Thyroid gland (tissue), 4 donors: ENCODE data around the gene KRTAP5-4. TPM values are rescaled to one million over a fixed set of nuclear protein-coding genes. Genes with fewer than 3 reads are reported as not detected.

ENCODE experiments used
- DNase-seq, 2 donors: peaks; one replicate each; pipeline ENCODE4 v3.0.0-alpha.2; 2019
- H3K27ac ChIP-seq, 3 donors: fragments of 200-600 bp; sonication (generic); 1 replicate in 2 of 3; 2 replicates in 1 of 3; pipeline ENCODE4 v1.5.1; 2016 to 2019; ENCODE audit warnings: mild to moderate bottlenecking in 1 of 3, moderate library complexity in 1 of 3
- H3K27me3 ChIP-seq: fragments of 200-600 bp; sonication (generic); one replicate; pipeline ENCODE4 v1.5.1; 2019
- H3K36me3 ChIP-seq, 2 donors: fragments of 200-600 bp; sonication (generic); one replicate each; pipeline ENCODE4 v1.5.1; 2016 to 2019
- H3K4me1 ChIP-seq, 2 donors: fragments of 200-600 bp; sonication (generic); one replicate each; pipeline ENCODE4 v1.5.1; 2017 to 2019
- H3K4me3 ChIP-seq, 3 donors: fragments of 200-600 bp; sonication (generic); replicated peaks in 1 of 3; 1 replicate in 2 of 3; 2 replicates in 1 of 3; pipeline ENCODE4 v1.5.1; 2016; ENCODE audit warnings: mild to moderate bottlenecking in 1 of 3
- H3K9me3 ChIP-seq: fragments of 200-600 bp; sonication (generic); one replicate; pipeline ENCODE4 v1.5.1; 2017
- POLR2A ChIP-seq, 2 donors: fragments of 450-650 bp; IDR thresholded peaks; one replicate each; pipeline ENCODE4 v1.6.1; 2017; ENCODE audit warnings: antibody characterized with exemption in 2 of 2, mild to moderate bottlenecking in 2 of 2, moderate library complexity in 1 of 2
- WGBS, 2 donors: methylation state at CpG; one replicate each; pipeline ENCODE4 v1.1.5; 2017; 5-methylcytosine and 5-hydroxymethylcytosine counted together
- intact Hi-C: fragments of 100-400 bp; cut with DNase I; formaldehyde crosslinking; loops from one replicate; pipeline ENCODE4 v1.15.1; 2023
- total RNA-seq, 4 donors: library from RNA; depleted of rRNA; stranded (reverse); fragments of >200 nt; gene quantifications; one replicate each; pipeline ENCODE4 v1.2.3, GENCODE V29; 2016
- TF ChIP-seq, protein P1 (sequence below), 6 experiments: fragments of 200-600 bp in 3 of 6; fragments of 450-650 bp in 3 of 6; sonication (generic) in 3 of 6; IDR thresholded peaks; one replicate each; pipeline ENCODE4 v1.5.1; 2016 to 2019; ENCODE audit warnings: antibody characterized with exemption in 6 of 6, mild to moderate bottlenecking in 2 of 6, inconsistent platforms in 1 of 6, moderate library complexity in 1 of 6

KRTAP5-4 gene
- total RNA-seq, 4 donors from 2014 or later, result not detected

DNA sequence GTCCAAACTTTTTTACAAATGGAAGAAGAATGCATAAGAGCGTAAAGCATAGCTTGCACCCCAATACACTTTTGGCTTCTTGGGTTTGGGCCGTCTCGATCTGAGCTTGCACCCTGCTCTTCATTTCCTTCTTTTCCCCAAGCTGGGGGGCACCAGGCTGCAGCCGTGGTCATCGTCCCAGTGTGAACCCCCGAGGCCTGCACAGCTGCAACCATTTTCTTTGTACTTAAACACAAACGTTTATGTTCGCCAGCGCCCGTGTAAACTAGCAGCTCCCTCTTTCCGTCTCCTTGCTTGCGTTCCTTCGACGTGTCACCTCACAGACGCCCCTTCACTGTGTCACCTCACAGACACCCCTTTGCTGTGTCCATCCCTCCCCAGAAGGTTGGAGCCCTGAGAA, 17.7 kb upstream of the KRTAP5-4 start:
- no peaks in the 10 kb centered on the region for H3K27me3 ChIP-seq
- 67 to 71% methylated on average over 15 of the region's 15 CpGs for WGBS, 2 donors
- no peaks in the 10 kb centered on the region for H3K4me1 ChIP-seq
- intact Hi-C loops, result no loop called here
- no peaks in the 10 kb centered on the region for H3K9me3 ChIP-seq
- no peak overlapping the region for H3K27ac ChIP-seq
- TF ChIP-seq POLR2A (IDR thresholded peaks at IDR 0.05), result no peak
- TF ChIP-seq, protein P1, sequence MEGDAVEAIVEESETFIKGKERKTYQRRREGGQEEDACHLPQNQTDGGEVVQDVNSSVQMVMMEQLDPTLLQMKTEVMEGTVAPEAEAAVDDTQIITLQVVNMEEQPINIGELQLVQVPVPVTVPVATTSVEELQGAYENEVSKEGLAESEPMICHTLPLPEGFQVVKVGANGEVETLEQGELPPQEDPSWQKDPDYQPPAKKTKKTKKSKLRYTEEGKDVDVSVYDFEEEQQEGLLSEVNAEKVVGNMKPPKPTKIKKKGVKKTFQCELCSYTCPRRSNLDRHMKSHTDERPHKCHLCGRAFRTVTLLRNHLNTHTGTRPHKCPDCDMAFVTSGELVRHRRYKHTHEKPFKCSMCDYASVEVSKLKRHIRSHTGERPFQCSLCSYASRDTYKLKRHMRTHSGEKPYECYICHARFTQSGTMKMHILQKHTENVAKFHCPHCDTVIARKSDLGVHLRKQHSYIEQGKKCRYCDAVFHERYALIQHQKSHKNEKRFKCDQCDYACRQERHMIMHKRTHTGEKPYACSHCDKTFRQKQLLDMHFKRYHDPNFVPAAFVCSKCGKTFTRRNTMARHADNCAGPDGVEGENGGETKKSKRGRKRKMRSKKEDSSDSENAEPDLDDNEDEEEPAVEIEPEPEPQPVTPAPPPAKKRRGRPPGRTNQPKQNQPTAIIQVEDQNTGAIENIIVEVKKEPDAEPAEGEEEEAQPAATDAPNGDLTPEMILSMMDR (IDR thresholded peaks at IDR 0.05), result no peak
- DNase-seq, result no peak
- H3K4me3 ChIP-seq, result no peak overlapping the region
- H3K36me3 ChIP-seq, result no peaks in the 10 kb centered on the region

DNA sequence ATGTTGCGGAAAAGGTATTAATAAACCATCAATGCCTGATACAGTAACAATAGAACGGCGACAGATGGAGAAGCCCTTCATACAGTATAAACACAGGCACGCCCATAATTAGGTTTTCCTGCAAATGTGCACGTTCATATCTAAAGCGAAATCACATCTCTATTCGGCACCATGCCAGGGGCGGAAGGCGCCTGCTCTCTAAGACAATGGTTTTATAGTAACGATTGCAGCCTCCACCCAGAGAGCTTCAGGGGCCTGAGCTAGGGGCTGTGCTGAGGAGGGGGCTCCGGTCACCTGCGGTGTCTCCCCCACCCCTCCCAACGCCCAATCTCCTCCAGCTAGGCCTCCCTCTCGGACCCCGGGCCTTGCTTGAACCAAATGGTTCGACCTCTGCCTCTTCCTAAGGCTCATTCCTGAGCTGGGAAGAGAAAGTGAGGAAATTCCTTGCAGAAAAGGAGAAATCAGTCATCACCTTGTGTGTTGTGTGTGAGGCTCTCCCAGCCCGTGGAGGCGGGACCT, 17.2 kb upstream of the KRTAP5-4 start:
- Histone ChIP-seq H3K9me3 (no peaks in the 10 kb centered on the region), H3K27me3 (no peaks in the 10 kb centered on the region), H3K4me3 (no peak overlapping the region), H3K4me1 (no peaks in the 10 kb centered on the region), H3K27ac (no peak overlapping the region), H3K36me3 (no peaks in the 10 kb centered on the region)
- 46 to 49% methylated on average over 17 to 18 of the region's 18 CpGs for WGBS, 2 donors
- TF ChIP-seq, protein P1 (IDR thresholded peaks at IDR 0.05), result no peak
- no peak for TF ChIP-seq POLR2A (IDR thresholded peaks at IDR 0.05)
- intact Hi-C loops, result no loop called here
- DNase-seq, result no peak

- Histone ChIP-seq H3K9me3 (no peaks in the 10 kb centered on the region), H3K27me3 (no peaks in the 10 kb centered on the region), H3K4me1 (no peaks in the 10 kb centered on the region), H3K27ac (no peak overlapping the region), H3K4me3 (no peak overlapping the region), H3K36me3 (no peaks in the 10 kb centered on the region)
- 82 to 90% methylated on average over 8 of the region's 8 CpGs for WGBS, 2 donors
- intact Hi-C loops, result no loop called here
- no peak for TF ChIP-seq POLR2A (IDR thresholded peaks at IDR 0.05)
- TF ChIP-seq, protein P1 (IDR thresholded peaks at IDR 0.05), result no peak
- DNase-seq, result no peak
Observed at GRCh38 chr11:1638344-1638743, 16.4 kb upstream of the KRTAP5-4 start.

GRCh38 chr11:1637628-1638027, 15.7 kb upstream of the KRTAP5-4 start:
- TF ChIP-seq POLR2A (IDR thresholded peaks at IDR 0.05), result no peak
- TF ChIP-seq, protein P1 (IDR thresholded peaks at IDR 0.05), result no peak
- Histone ChIP-seq H3K36me3 (no peaks in the 10 kb centered on the region), H3K4me3 (no peak overlapping the region), H3K9me3 (no peaks in the 10 kb centered on the region), H3K27ac (no peak overlapping the region), H3K27me3 (no peaks in the 10 kb centered on the region), H3K4me1 (no peaks in the 10 kb centered on the region)
- WGBS, 2 donors, result 93 to 94% methylated on average over 2 of the region's 2 CpGs
- intact Hi-C loops, result no loop called here
- DNase-seq, result no peak

DNA sequence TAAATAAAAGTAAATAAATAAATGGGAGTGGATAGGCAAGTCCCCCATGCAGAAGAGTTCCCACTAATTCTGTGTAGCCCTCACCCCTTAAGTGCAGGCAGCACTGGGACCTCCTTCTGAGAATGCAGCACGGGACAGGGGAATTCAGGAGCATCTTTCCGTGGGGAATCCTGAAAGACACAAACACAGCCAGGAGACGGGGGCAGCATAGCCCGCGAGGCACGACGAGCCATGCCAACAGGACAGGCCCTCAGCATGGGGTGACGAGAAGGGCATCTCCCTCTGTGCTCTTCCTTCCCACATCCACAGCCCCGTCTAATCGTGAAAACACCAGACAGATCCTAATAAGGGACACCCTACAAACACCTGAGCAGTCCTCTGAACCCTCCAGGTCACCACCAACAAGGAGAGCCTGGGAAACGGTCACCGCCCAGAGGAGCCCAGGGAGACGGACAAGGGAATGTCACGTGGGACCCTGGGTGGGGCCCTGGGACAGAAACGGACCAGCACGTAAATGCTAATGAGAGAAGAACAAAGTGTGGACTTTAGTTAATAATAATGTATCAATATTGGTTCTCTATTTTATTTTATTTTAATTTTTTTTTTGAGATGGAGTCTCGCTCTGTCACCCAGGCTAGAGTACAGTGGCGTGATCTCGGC, 14.5 kb upstream of the KRTAP5-4 start:
- no peaks in the 10 kb centered on the region for H3K9me3 ChIP-seq
- H3K27me3 ChIP-seq, result peaks cover 4% of the 10 kb centered on the region
- H3K27ac ChIP-seq, result no peak overlapping the region
- no peaks in the 10 kb centered on the region for H3K4me1 ChIP-seq
- no peak for DNase-seq
- intact Hi-C loops, result no loop called here
- WGBS, 2 donors, result 84 to 87% methylated on average over 19 of the region's 19 CpGs
- no peak overlapping the region for H3K4me3 ChIP-seq
- TF ChIP-seq, protein P1 (IDR thresholded peaks at IDR 0.05), result no peak
- no peak for TF ChIP-seq POLR2A (IDR thresholded peaks at IDR 0.05)
- no peaks in the 10 kb centered on the region for H3K36me3 ChIP-seq
